WTC11 (cell line): ENCODE measurements around the gene HPS3. TPM values are rescaled to one million over a fixed set of nuclear protein-coding genes. Genes with fewer than 3 reads are reported as not detected.

Experiments used
- ATAC-seq: fragments of 200-7000 bp; cut with Tn5 transposase; 2 replicates; pipeline ENCODE4 v1.10.0; 2021; ENCODE audit warnings: mild to moderate bottlenecking, moderate library complexity
- CTCF ChIA-PET: fragments of 300-600 bp; sonication (Branson Sonifier 250); formaldehyde crosslinking; loops from one replicate; lab custom pipeline; 2021; ENCODE audit warnings: antibody characterized with exemption; lab: Charles Lee
- POLR2A ChIA-PET: fragments of 350-600 bp; sonication (Branson Sonifier 250); formaldehyde crosslinking; loops from one replicate; lab custom pipeline; 2021; ENCODE audit warnings: antibody characterized with exemption; lab: Charles Lee
- DNase-seq: peaks from one replicate; pipeline ENCODE4 v3.0.0; 2021; ENCODE audit warnings: low spot score
- H3K27ac Mint-ChIP-seq: 2 replicates; pipeline ENCODE4 v1.8.0; 2021; ENCODE audit warnings: mixed read lengths
- H3K27me3 Mint-ChIP-seq: 2 replicates; pipeline ENCODE4 v1.8.0; 2021; ENCODE audit warnings: low read depth, mild to moderate bottlenecking, moderate library complexity, mixed read lengths
- H3K36me3 Mint-ChIP-seq: 2 replicates; pipeline ENCODE4 v1.8.0; 2021; ENCODE audit warnings: mixed read lengths
- H3K4me1 Mint-ChIP-seq: 2 replicates; pipeline ENCODE4 v1.8.0; 2022; ENCODE audit warnings: mixed read lengths
- H3K4me3 Mint-ChIP-seq: 2 replicates; pipeline ENCODE4 v1.8.0; 2021; ENCODE audit warnings: mild to moderate bottlenecking, moderate library complexity, mixed read lengths
- H3K9me3 Mint-ChIP-seq: 2 replicates; pipeline ENCODE4 v1.8.0; 2021; ENCODE audit warnings: mixed read lengths
- ATF1 ChIP-seq: sonication (generic); formaldehyde crosslinking; IDR thresholded peaks from 2 replicates; pipeline ENCODE4 v1.8.1; 2023; ENCODE audit warnings: mild to moderate bottlenecking, moderate library complexity, missing genetic modification reagents
- ATF6 ChIP-seq: sonication (generic); formaldehyde crosslinking; IDR thresholded peaks from 2 replicates; pipeline ENCODE4 v1.8.1; 2023; ENCODE audit warnings: mild to moderate bottlenecking, missing genetic modification reagents
- CBFB ChIP-seq: sonication (generic); formaldehyde crosslinking; IDR thresholded peaks from 2 replicates; pipeline ENCODE4 v1.8.1; 2022; ENCODE audit warnings: mild to moderate bottlenecking, low read depth, missing genetic modification reagents
- CREM ChIP-seq: sonication (generic); formaldehyde crosslinking; IDR thresholded peaks from 2 replicates; pipeline ENCODE4 v1.8.1; 2022; ENCODE audit warnings: mild to moderate bottlenecking, missing genetic modification reagents, moderate library complexity
- E2F5 ChIP-seq: sonication (generic); formaldehyde crosslinking; IDR thresholded peaks from 2 replicates; pipeline ENCODE4 v1.8.1; 2022; ENCODE audit warnings: mild to moderate bottlenecking, moderate library complexity, missing genetic modification reagents
- ERG ChIP-seq: fragments of 250-450 bp; sonication (Bioruptor Pico); IDR thresholded peaks from 2 replicates; pipeline ENCODE4 v1.8.0; 2021; ENCODE audit warnings: mild to moderate bottlenecking
- GRHL2 ChIP-seq: fragments of 250-450 bp; sonication (Bioruptor Pico); IDR thresholded peaks from 2 replicates; pipeline ENCODE4 v1.8.0; 2022; ENCODE audit warnings: mild to moderate bottlenecking, moderate library complexity; ENCODE audit not compliant: insufficient replicate concordance, severe bottlenecking
- MLX ChIP-seq: sonication (generic); formaldehyde crosslinking; IDR thresholded peaks from 2 replicates; pipeline ENCODE4 v1.8.1; 2023; ENCODE audit warnings: mild to moderate bottlenecking, missing genetic modification reagents, moderate library complexity
- NFATC4 ChIP-seq: fragments of 250-450 bp; sonication (Bioruptor Pico); IDR thresholded peaks from 2 replicates; pipeline ENCODE4 v1.9.0; 2021; ENCODE audit warnings: mild to moderate bottlenecking
- NR2C2 ChIP-seq: sonication (generic); formaldehyde crosslinking; IDR thresholded peaks from 2 replicates; pipeline ENCODE4 v1.8.0; 2022; ENCODE audit warnings: mild to moderate bottlenecking, missing genetic modification reagents
- RELA ChIP-seq: sonication (generic); formaldehyde crosslinking; IDR thresholded peaks from 2 replicates; pipeline ENCODE4 v1.8.1; 2022; ENCODE audit warnings: missing genetic modification reagents, mild to moderate bottlenecking, borderline replicate concordance
- RORB ChIP-seq: fragments of 250-450 bp; sonication (Bioruptor Pico); IDR thresholded peaks from 2 replicates; pipeline ENCODE4 v1.9.0; 2021; ENCODE audit warnings: mild to moderate bottlenecking
- SMAD4 ChIP-seq: sonication (generic); formaldehyde crosslinking; IDR thresholded peaks from 2 replicates; pipeline ENCODE4 v1.8.0; 2022; ENCODE audit warnings: mild to moderate bottlenecking, missing genetic modification reagents
- TP53 ChIP-seq: sonication (generic); formaldehyde crosslinking; IDR thresholded peaks from 2 replicates; pipeline ENCODE4 v1.8.1; 2023; ENCODE audit warnings: mild to moderate bottlenecking, missing genetic modification reagents
- ZBTB21 ChIP-seq: sonication (generic); formaldehyde crosslinking; IDR thresholded peaks from 2 replicates; pipeline ENCODE4 v1.8.1; 2023; ENCODE audit warnings: mild to moderate bottlenecking, missing genetic modification reagents, borderline replicate concordance
- ZNF121 ChIP-seq: sonication (generic); formaldehyde crosslinking; IDR thresholded peaks from 2 replicates; pipeline ENCODE4 v1.8.0; 2023; ENCODE audit warnings: missing genetic modification reagents
- total RNA-seq: library from RNA; stranded (reverse); gene quantifications from 3 replicates; pipeline ENCODE4 v1.2.3, GENCODE V29; 2021
- TF ChIP-seq, protein P1 (sequence below): sonication (generic); formaldehyde crosslinking; IDR thresholded peaks from 2 replicates; pipeline ENCODE4 v1.8.1; 2023; ENCODE audit warnings: mild to moderate bottlenecking, missing genetic modification reagents
- TF ChIP-seq, protein P2 (sequence below): fragments of 200-600 bp; IDR thresholded peaks from 2 replicates; pipeline ENCODE4 v1.8.0; 2022; ENCODE audit warnings: antibody characterized with exemption
- TF ChIP-seq, protein P3 (sequence below): sonication (generic); formaldehyde crosslinking; IDR thresholded peaks from 2 replicates; pipeline ENCODE4 v1.8.1; 2022; ENCODE audit warnings: mild to moderate bottlenecking, missing genetic modification reagents, moderate library complexity, borderline replicate concordance

Gene HPS3
- total RNA-seq, 1 experiment from 2014 or later, result 51.3 TPM

- no peak for ATAC-seq
- no peak for TF ChIP-seq ATF1 (CRISPR knock-in tag)
- no peak for TF ChIP-seq RORB (CRISPR knock-in tag)
- no peak for TF ChIP-seq ATF6 (CRISPR knock-in tag)
- TF ChIP-seq NR2C2 (CRISPR knock-in tag), result no peak
- no peak for TF ChIP-seq TP53
- TF ChIP-seq ZBTB21 (CRISPR knock-in tag), result no peak
- TF ChIP-seq NFATC4 (CRISPR knock-in tag), result no peak
- no peak for TF ChIP-seq SMAD4 (CRISPR knock-in tag)
- TF ChIP-seq, protein P1, sequence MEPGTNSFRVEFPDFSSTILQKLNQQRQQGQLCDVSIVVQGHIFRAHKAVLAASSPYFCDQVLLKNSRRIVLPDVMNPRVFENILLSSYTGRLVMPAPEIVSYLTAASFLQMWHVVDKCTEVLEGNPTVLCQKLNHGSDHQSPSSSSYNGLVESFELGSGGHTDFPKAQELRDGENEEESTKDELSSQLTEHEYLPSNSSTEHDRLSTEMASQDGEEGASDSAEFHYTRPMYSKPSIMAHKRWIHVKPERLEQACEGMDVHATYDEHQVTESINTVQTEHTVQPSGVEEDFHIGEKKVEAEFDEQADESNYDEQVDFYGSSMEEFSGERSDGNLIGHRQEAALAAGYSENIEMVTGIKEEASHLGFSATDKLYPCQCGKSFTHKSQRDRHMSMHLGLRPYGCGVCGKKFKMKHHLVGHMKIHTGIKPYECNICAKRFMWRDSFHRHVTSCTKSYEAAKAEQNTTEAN (CRISPR knock-in tag), result no peak
- TF ChIP-seq ERG (CRISPR knock-in tag), result no peak
- TF ChIP-seq MLX, result no peak
Observed at GRCh38 chr3:149118724-149119123, 10.7 kb upstream of the HPS3 start.

GRCh38 chr3:149119466-149119865, 10.0 kb upstream of the HPS3 start:
- no peaks in the 10 kb centered on the region for H3K9me3 Mint-ChIP-seq
- no peak for ATAC-seq
- TF ChIP-seq GRHL2, result no peak
- no peak for TF ChIP-seq RELA (CRISPR knock-in tag)
- TF ChIP-seq CREM (CRISPR knock-in tag), result no peak
- ChIA-PET CTCF (interaction anchor here (0.5 to 3.5 kb wide), 17 partner anchors 10 to 369 kb away, joined by 3 to 64 read pairs (median 8); partner anchors contain the start of genes HLTF and HPS3), POLR2A (interaction anchor here (1.1 kb wide), 1 partner anchor 164 kb away, joined by 6 read pairs; no protein-coding TSS in a partner anchor)
- no peaks in the 10 kb centered on the region; the same call in 1 of the 2 replicates for H3K36me3 Mint-ChIP-seq
- no peak overlapping the region for H3K4me3 Mint-ChIP-seq
- peaks cover 11% of the 10 kb centered on the region for H3K4me1 Mint-ChIP-seq
- H3K27ac Mint-ChIP-seq, result no peak overlapping the region
- no peak for DNase-seq
- no peaks in the 10 kb centered on the region for H3K27me3 Mint-ChIP-seq

More at GRCh38 chr3:149118724-149119123, 10.7 kb upstream of the HPS3 start:
- H3K4me1 Mint-ChIP-seq, result peaks cover 16% of the 10 kb centered on the region
- no peak overlapping the region for H3K27ac Mint-ChIP-seq
- ChIA-PET CTCF (interaction anchor here (1.2 to 3.5 kb wide), 2 partner anchors 156 to 163 kb away, joined by 4 to 64 read pairs; no protein-coding TSS in a partner anchor), POLR2A (no interaction called here)
- H3K36me3 Mint-ChIP-seq, result peaks cover 7% of the 10 kb centered on the region
- peaks cover 6% of the 10 kb centered on the region for H3K9me3 Mint-ChIP-seq
- DNase-seq, result no peak
- H3K4me3 Mint-ChIP-seq, result no peak overlapping the region
- H3K27me3 Mint-ChIP-seq, result no peaks in the 10 kb centered on the region

GRCh38 chr3:149120051-149120972, 9.1 kb upstream of the HPS3 start:
- H3K36me3 Mint-ChIP-seq, result no peaks in the 10 kb centered on the region
- ATAC-seq (peak; percentile 92), DNase-seq (no peak)
- H3K27me3 Mint-ChIP-seq, result no peaks in the 10 kb centered on the region
- POLR2A ChIA-PET, result interaction anchor here (0.5 to 1.1 kb wide), 2 partner anchors 165 to 652 kb away, joined by 3 to 6 read pairs; no protein-coding TSS in a partner anchor
- peaks cover 4% of the 10 kb centered on the region; the same call in 1 of the 2 replicates for H3K4me1 Mint-ChIP-seq
- H3K27ac Mint-ChIP-seq, result no peak overlapping the region
- CTCF ChIA-PET, result interaction anchor here (0.5 to 3.5 kb wide), 41 partner anchors 9 to 394 kb away, joined by 3 to 64 read pairs (median 5); partner anchors contain the start of genes GYG1, HLTF, HPS3 and TM4SF18
- no peaks in the 10 kb centered on the region for H3K9me3 Mint-ChIP-seq
- no peak overlapping the region for H3K4me3 Mint-ChIP-seq
- TF ChIP-seq ZNF121 (CRISPR knock-in tag) (no peak), E2F5 (CRISPR knock-in tag) (no peak), CBFB (CRISPR knock-in tag) (no peak)
- TF ChIP-seq, protein P2, sequence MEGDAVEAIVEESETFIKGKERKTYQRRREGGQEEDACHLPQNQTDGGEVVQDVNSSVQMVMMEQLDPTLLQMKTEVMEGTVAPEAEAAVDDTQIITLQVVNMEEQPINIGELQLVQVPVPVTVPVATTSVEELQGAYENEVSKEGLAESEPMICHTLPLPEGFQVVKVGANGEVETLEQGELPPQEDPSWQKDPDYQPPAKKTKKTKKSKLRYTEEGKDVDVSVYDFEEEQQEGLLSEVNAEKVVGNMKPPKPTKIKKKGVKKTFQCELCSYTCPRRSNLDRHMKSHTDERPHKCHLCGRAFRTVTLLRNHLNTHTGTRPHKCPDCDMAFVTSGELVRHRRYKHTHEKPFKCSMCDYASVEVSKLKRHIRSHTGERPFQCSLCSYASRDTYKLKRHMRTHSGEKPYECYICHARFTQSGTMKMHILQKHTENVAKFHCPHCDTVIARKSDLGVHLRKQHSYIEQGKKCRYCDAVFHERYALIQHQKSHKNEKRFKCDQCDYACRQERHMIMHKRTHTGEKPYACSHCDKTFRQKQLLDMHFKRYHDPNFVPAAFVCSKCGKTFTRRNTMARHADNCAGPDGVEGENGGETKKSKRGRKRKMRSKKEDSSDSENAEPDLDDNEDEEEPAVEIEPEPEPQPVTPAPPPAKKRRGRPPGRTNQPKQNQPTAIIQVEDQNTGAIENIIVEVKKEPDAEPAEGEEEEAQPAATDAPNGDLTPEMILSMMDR, result peak; percentile 49; the same call in 1 of the 2 replicates
- TF ChIP-seq, protein P1 (CRISPR knock-in tag), result no peak
- TF ChIP-seq, protein P3, sequence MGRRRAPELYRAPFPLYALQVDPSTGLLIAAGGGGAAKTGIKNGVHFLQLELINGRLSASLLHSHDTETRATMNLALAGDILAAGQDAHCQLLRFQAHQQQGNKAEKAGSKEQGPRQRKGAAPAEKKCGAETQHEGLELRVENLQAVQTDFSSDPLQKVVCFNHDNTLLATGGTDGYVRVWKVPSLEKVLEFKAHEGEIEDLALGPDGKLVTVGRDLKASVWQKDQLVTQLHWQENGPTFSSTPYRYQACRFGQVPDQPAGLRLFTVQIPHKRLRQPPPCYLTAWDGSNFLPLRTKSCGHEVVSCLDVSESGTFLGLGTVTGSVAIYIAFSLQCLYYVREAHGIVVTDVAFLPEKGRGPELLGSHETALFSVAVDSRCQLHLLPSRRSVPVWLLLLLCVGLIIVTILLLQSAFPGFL (CRISPR knock-in tag), result no peak
